Upper lobe of left lung (tissue), 4 donors: ENCODE measurements around the gene XRN2.

Experiments used
- POLR2A ChIP-seq, 4 donors: fragments of 450-650 bp; IDR thresholded peaks; one replicate each; pipeline ENCODE4 v1.5.1; 2016 to 2017; ENCODE audit warnings: antibody characterized with exemption in 4 of 4, mild to moderate bottlenecking in 2 of 4
- POLR2AphosphoS5 ChIP-seq, 2 donors: sonication (generic); formaldehyde crosslinking; IDR thresholded peaks; one replicate each; pipeline ENCODE4 v1.5.1; 2017; ENCODE audit warnings: antibody characterized with exemption in 2 of 2
- TF ChIP-seq, protein P1 (sequence below), 6 experiments: fragments of 450-650 bp in 4 of 6; fragments of 200-600 bp in 2 of 6; sonication (generic) in 2 of 6; IDR thresholded peaks; one replicate each; pipeline ENCODE4 v1.5.1; 2016 to 2019; ENCODE audit warnings: antibody characterized with exemption in 6 of 6

DNA sequence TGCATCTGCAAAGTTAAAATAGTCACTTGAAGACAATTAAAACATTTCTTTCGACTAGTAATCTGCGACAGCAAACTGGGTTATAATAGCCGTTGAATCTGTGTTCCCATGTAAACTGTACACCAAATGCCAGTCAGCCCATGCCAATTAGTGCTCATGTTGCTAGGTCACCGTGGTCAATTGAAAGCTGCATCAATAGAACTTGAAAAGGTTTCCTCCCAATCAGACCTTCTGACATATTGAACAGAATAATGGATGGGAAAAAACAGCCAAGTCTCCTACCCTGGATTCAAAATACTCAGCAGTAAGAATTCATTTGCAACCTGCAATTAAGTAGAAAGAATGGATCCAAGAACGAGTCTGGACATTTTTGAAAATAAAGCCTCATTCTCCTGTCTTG lies 83.0 kb downstream of the XRN2 start:
- TF ChIP-seq, protein P1, sequence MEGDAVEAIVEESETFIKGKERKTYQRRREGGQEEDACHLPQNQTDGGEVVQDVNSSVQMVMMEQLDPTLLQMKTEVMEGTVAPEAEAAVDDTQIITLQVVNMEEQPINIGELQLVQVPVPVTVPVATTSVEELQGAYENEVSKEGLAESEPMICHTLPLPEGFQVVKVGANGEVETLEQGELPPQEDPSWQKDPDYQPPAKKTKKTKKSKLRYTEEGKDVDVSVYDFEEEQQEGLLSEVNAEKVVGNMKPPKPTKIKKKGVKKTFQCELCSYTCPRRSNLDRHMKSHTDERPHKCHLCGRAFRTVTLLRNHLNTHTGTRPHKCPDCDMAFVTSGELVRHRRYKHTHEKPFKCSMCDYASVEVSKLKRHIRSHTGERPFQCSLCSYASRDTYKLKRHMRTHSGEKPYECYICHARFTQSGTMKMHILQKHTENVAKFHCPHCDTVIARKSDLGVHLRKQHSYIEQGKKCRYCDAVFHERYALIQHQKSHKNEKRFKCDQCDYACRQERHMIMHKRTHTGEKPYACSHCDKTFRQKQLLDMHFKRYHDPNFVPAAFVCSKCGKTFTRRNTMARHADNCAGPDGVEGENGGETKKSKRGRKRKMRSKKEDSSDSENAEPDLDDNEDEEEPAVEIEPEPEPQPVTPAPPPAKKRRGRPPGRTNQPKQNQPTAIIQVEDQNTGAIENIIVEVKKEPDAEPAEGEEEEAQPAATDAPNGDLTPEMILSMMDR (IDR thresholded peaks at IDR 0.05), result no peak
- TF ChIP-seq POLR2A (IDR thresholded peaks at IDR 0.05) (no peak), POLR2AphosphoS5 (IDR thresholded peaks at IDR 0.05) (no peak)
